Erythroblast (primary cell): Measurements from ENCODE around the gene CHST15.

Source experiments
- GATA1 ChIP-seq: IDR thresholded peaks from 2 replicates; pipeline ENCODE4 v1.6.1; 2011; ENCODE audit warnings: low read depth, mild to moderate bottlenecking, control low read depth, low read length, moderate library complexity
- POLR2A ChIP-seq: IDR thresholded peaks from 2 replicates; pipeline ENCODE4 v1.6.1; 2011; ENCODE audit warnings: mild to moderate bottlenecking, low read length

GRCh38 chr10:124120410-124121061 lies 27.1 kb upstream of the CHST15 start:
- TF ChIP-seq POLR2A = no peak
- no peak for TF ChIP-seq GATA1
